Uterus (tissue), 4 donors: ENCODE measurements around the gene TCP11L1. TPM values are rescaled to one million over a fixed set of nuclear protein-coding genes. Genes with fewer than 3 reads are reported as not detected.

Experiments used
- DNase-seq, 2 donors: peaks; one replicate each; pipeline ENCODE4 v3.0.0-alpha.2; 2019 to 2020
- H3K27ac ChIP-seq, 2 donors: fragments of 200-600 bp; sonication (generic); 1 replicate in 1 of 2; 2 replicates in 1 of 2; pipeline ENCODE4 v1.5.1; 2016 to 2018
- H3K27me3 ChIP-seq, 2 donors: fragments of 200-600 bp; sonication (generic); one replicate each; pipeline ENCODE4 v1.5.1; 2018 to 2019; ENCODE audit warnings: control low read depth in 1 of 2
- H3K36me3 ChIP-seq, 2 donors: fragments of 200-600 bp; sonication (generic); one replicate each; pipeline ENCODE4 v1.5.1; 2019; ENCODE audit warnings: control low read depth in 1 of 2
- H3K4me1 ChIP-seq, 2 donors: fragments of 200-600 bp; sonication (generic); one replicate each; pipeline ENCODE4 v1.5.1; 2018 to 2019; ENCODE audit warnings: control low read depth in 1 of 2
- H3K4me3 ChIP-seq, 2 donors: fragments of 200-600 bp; sonication (generic); 1 replicate in 1 of 2; 2 replicates in 1 of 2; pipeline ENCODE4 v1.5.1; 2018 to 2019; ENCODE audit warnings: mild to moderate bottlenecking in 1 of 2
- H3K9me3 ChIP-seq, 2 donors: fragments of 200-600 bp; sonication (generic); one replicate each; pipeline ENCODE4 v1.5.1; 2019; ENCODE audit warnings: control low read depth in 1 of 2
- CTCF ChIP-seq, 4 experiments: fragments of 200-600 bp in 2 of 4; fragments of 450-650 bp in 2 of 4; sonication (generic) in 2 of 4; IDR thresholded peaks; one replicate each; pipeline ENCODE4 v1.5.1; 2016 to 2019; ENCODE audit warnings: antibody characterized with exemption in 4 of 4, mild to moderate bottlenecking in 2 of 4, moderate library complexity in 1 of 4
- POLR2A ChIP-seq, 2 donors: fragments of 450-650 bp; IDR thresholded peaks; one replicate each; pipeline ENCODE4 v1.6.1; 2016; ENCODE audit warnings: antibody characterized with exemption in 2 of 2, mild to moderate bottlenecking in 1 of 2, moderate library complexity in 1 of 2
- intact Hi-C: fragments of 100-400 bp; cut with DNase I; formaldehyde crosslinking; loops from one replicate; pipeline ENCODE4 v1.15.1; 2023; ENCODE audit warnings: low total_unique reads
- total RNA-seq, 4 donors: library from RNA; depleted of rRNA in 3 of 4; stranded (reverse); fragments of >200 nt in 3 of 4; gene quantifications; one replicate each; pipeline versions ENCODE4 v1.1.0 to v1.2.4, GENCODE V29; 2014 to 2023
- donor health status: DM: yes; HTN: yes; CAD: no.

Gene TCP11L1
- total RNA-seq, 4 donors from 2014 or later = 4.6 to 26.8 (median 23.3) TPM

GRCh38 chr11:33021501-33021900 lies 17.9 kb upstream of the TCP11L1 start:
- no peaks in the 10 kb centered on the region for H3K4me1 ChIP-seq
- H3K4me3 ChIP-seq = no peak overlapping the region
- no peak overlapping the region for H3K27ac ChIP-seq
- no peaks in the 10 kb centered on the region for H3K36me3 ChIP-seq
- no peak for TF ChIP-seq CTCF (IDR thresholded peaks at IDR 0.05)
- no peak for TF ChIP-seq POLR2A (IDR thresholded peaks at IDR 0.05)
- no peaks in the 10 kb centered on the region for H3K27me3 ChIP-seq
- intact Hi-C loops = no loop called here
- DNase-seq = no peak
- H3K9me3 ChIP-seq = no peaks in the 10 kb centered on the region

DNA sequence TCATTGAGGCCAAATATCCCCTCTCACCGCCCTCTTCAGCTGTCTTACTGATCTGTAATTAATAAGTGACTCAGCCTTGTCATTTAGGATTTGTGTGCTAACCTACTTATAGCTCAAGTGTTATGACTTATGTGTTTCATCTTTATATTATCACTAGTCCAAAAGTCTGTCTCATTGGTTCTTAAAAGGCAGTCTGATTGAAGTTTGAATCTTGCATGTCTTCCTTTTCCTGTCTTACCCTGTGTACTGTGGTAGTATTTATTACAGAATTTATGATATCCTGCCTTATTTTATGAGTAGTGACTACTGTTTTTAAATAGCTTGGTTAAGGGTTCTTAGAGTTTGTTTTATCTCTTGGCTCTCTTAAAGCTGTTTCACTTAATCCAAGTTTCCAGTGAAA lies 17.4 kb upstream of the TCP11L1 start:
- intact Hi-C loops = no loop called here
- no peak overlapping the region for H3K4me3 ChIP-seq
- DNase-seq = no peak
- no peaks in the 10 kb centered on the region for H3K9me3 ChIP-seq
- TF ChIP-seq CTCF (IDR thresholded peaks at IDR 0.05) (no peak), POLR2A (IDR thresholded peaks at IDR 0.05) (no peak)
- no peak overlapping the region for H3K27ac ChIP-seq
- H3K36me3 ChIP-seq = no peaks in the 10 kb centered on the region
- H3K27me3 ChIP-seq = no peaks in the 10 kb centered on the region
- H3K4me1 ChIP-seq = no peaks in the 10 kb centered on the region

DNA sequence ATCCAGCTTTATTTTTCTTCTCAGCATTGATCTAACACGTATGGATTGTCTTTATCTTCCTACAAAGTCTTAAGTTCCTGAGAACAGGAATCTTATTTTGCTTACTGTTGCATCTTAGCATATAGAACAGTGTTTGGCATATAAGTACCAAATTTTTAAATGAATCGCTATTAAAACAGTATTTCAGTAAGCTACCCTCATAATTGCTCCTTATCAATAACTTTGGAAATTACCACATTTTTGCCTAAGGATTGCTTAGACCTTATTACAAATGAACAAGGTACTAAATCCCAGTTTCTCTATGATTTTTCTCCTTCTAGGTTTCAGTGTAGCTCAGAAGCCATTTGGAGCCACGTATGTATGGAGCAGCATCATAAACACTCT lies 14.0 kb upstream of the TCP11L1 start:
- Histone ChIP-seq H3K4me3 (no peak overlapping the region), H3K4me1 (no peaks in the 10 kb centered on the region), H3K27ac (no peak overlapping the region), H3K9me3 (no peaks in the 10 kb centered on the region), H3K27me3 (no peaks in the 10 kb centered on the region), H3K36me3 (no peaks in the 10 kb centered on the region)
- intact Hi-C loops = no loop called here
- TF ChIP-seq POLR2A (IDR thresholded peaks at IDR 0.05) (no peak), CTCF (IDR thresholded peaks at IDR 0.05) (no peak)
- no peak for DNase-seq

DNA sequence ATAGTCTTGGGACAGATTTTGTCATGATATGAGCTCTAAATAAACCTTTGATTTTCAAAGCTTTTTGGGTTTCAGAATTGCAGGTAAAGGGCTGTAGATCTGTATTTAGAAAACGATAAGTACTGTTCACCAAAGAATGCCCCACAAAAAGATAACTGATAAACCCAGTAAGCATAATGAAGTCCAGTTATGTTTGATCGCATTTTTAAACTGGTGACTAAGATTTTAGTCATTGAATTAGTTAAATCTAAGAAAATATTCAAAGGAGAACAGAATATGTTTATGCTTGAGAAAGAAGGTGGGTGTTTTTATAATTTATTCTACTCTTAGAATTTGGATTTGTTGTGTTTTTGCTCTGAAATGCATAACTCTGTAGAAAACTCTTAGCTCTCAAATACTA lies 12.1 kb upstream of the TCP11L1 start:
- Histone ChIP-seq H3K4me3 (no peak overlapping the region), H3K4me1 (no peaks in the 10 kb centered on the region), H3K27me3 (no peaks in the 10 kb centered on the region), H3K27ac (no peak overlapping the region), H3K36me3 (no peaks in the 10 kb centered on the region), H3K9me3 (no peaks in the 10 kb centered on the region)
- no peak for TF ChIP-seq CTCF (IDR thresholded peaks at IDR 0.05)
- TF ChIP-seq POLR2A (IDR thresholded peaks at IDR 0.05) = no peak
- no peak for DNase-seq
- intact Hi-C loops = no loop called here

GRCh38 chr11:33027846-33028536 lies 11.4 kb upstream of the TCP11L1 start:
- no peak for DNase-seq
- H3K27ac ChIP-seq = no peak overlapping the region
- no peak overlapping the region for H3K4me3 ChIP-seq
- no peaks in the 10 kb centered on the region for H3K27me3 ChIP-seq
- H3K9me3 ChIP-seq = no peaks in the 10 kb centered on the region
- H3K36me3 ChIP-seq = no peaks in the 10 kb centered on the region
- H3K4me1 ChIP-seq = no peaks in the 10 kb centered on the region
- TF ChIP-seq CTCF (IDR thresholded peaks at IDR 0.05) = no peak
- TF ChIP-seq POLR2A (IDR thresholded peaks at IDR 0.05) = no peak
- intact Hi-C loops = no loop called here
